GM04504 (cell line): ENCODE results near the gene RAB18.
A peak's percentile ranks its signal among the peaks of the same experiment; 100 is the strongest.
"Not testable (repeated sequence)": the region's sequence is repeated elsewhere in the genome, so short reads cannot be mapped to it uniquely, and the experiment has no call there.

ENCODE experiments used
- DNase-seq: peaks from one replicate; pipeline ENCODE4 v3.0.0-alpha.2; 2012; ENCODE audit warnings: low read depth

RAB18 gene

DNA sequence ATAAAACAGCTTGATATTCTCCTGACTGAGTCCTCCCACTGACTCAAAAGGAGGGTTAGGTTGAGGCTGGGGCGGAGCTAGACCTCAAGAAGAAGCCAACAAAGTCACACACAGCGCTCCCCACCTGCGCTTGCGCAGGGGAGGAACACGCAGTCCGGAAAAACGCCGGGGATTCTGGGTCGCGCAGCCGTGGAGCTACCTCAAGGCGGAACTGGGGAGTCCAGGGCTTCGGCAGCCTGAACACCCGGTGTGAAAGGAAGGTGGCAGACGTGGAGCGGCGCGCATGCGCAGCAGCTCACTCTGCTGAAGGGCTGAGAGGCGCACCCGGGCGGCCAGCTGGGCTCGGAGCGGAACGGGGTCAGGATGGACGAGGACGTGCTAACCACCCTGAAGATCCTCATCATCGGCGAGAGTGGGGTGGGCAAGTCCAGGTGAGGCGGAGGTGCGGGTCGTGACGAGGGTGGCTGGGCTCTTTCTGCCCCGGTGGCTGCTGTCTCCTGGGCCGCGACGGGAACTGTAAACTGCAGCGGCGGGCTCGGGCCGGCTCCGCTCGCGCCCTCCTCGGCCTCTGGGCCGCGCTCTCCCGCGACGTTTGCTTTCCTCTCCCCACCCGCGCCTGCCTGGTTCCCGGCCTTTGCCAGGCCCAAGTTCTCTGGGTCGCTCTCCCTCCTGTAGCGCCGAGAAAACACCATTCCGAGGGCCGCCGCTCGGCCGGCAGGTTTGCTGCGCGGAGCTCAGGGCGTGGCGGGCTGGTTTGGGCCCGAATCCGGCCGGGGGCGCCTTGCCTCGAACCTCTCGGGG is at the start of gene RAB18:
Gene RAB18, plus strand, starts transcription at position 298 of the 801 bp plus-strand sequence. Its CDS starts 66 bp downstream, at position 364.
- DNase-seq = peak; percentile 96

- no peak for DNase-seq
Measured at GRCh38 chr10:27454837-27455236, 49.3 kb upstream of the RAB18 start.

GRCh38 chr10:27457261-27457945 is 46.7 kb upstream of the RAB18 start:
- DNase-seq = no peak

DNA sequence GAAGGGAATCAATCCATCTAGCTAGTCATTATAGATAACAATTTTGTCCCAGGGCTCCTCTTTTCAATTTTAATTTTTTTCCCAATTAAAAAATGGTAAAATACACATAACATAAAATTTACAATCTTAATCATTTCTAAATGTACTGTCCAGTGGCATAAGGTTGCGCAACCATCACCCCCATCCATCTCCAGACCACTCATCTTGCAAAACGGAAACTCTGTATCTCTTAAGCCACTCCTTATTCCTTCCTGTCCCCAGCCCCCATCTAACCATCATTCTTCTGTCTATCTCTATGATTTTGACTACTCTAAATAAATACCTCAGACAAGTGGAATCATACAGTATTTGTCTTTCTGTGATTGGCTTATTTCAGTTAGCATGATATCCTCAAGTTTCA is 46.1 kb upstream of the RAB18 start:
- no peak for DNase-seq

- DNase-seq = no peak
Measured at GRCh38 chr10:27461312-27461711, 42.8 kb upstream of the RAB18 start.

DNA sequence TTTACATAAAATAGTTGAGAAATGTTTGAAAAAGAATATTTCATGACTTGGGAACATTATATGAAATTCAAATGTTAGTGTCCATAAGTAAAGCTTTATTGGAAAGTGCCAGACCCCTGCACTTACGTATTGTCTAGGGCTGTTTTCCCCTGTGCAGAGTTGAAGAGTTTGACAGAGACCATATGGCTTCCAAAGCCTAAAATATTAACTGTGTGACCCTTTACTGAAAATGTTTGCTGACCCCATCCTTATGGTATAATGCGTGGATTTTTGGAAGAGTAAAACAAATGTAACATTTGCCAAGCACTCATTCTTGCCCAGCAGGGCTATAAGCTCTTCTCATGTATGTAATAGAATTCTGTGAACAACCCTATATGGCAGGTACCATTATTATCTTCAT is 40.1 kb upstream of the RAB18 start:
- DNase-seq = no peak

GRCh38 chr10:27464993-27465392 is 39.1 kb upstream of the RAB18 start:
- DNase-seq = no peak

DNA sequence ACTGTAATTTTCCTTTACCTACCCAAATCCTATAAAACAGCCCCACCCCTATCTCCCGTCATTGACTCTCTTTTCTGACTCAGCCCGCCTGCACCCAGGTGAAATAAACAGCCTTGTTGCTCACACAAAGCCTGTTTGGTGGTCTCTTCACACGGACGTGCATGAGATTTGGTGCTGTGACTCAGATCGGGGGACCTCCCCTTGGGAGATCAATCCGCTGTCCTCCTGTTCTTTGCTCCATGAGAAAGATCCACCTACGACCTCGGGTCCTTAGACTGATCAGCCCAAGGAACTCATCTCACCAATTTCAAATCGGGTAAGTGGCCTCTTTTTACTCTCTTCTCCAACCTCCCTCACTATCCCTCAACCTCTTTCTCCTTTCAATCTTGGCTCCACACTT is 38.5 kb upstream of the RAB18 start:
- DNase-seq = not testable (repeated sequence)

DNA sequence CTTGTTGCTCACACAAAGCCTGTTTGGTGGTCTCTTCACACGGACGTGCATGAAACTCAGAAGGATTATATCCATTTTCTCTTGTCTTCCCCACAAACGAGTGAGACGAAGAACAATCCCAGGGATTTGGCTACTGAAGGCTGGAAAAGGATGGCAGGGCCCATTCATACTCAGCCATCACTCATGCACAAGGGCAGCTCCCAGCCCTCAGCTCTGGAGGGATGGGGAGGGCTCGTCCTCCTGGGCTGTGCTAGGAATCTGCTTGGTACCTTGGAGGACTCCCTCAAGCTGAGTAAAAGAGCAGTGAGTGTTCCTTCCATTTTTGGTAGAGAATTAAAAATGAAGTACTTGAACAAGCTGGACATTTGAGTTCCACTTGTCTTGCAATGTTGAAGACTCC is 33.2 kb upstream of the RAB18 start:
- no peak for DNase-seq

- DNase-seq = peak; percentile 2
Measured at GRCh38 chr10:27474741-27475140, 29.4 kb upstream of the RAB18 start.

DNA sequence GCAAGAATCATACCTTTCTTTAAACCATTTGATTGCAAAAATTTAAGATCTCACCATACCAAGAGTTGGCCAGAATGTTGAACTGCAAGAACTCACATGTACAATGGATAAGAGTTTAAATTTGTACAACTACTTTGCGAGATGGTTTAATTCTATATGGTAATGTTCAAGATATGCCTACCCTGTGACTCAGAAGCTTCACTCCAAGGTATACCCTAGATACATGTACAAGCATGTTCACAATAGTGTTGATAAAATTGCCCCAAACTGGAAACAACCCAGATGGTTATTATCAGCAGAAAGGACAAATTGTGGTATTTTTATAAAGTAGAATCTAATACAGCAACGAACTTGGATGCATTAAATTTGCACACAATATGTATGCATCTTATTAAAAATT is 25.1 kb upstream of the RAB18 start:
- DNase-seq = no peak

DNA sequence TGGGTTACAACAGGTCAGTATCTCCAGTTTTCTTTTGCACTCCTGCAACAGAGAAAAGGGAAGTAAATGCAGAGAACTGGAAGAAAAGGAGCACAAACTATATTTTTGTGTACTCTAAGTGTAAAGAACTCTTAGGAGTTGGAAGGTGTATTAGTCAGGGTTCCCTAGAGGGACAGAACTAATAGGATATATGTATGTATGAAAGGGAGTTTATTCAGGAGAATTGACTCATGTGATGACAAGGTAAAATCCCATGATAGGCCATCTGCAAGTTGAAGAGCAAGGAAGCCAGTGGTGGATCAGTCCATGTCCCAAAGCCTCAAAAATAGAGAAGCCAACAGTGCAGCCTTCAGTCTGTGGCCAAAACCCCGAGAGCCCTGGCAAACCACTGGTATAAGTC is 22.6 kb upstream of the RAB18 start:
- no peak for DNase-seq

DNA sequence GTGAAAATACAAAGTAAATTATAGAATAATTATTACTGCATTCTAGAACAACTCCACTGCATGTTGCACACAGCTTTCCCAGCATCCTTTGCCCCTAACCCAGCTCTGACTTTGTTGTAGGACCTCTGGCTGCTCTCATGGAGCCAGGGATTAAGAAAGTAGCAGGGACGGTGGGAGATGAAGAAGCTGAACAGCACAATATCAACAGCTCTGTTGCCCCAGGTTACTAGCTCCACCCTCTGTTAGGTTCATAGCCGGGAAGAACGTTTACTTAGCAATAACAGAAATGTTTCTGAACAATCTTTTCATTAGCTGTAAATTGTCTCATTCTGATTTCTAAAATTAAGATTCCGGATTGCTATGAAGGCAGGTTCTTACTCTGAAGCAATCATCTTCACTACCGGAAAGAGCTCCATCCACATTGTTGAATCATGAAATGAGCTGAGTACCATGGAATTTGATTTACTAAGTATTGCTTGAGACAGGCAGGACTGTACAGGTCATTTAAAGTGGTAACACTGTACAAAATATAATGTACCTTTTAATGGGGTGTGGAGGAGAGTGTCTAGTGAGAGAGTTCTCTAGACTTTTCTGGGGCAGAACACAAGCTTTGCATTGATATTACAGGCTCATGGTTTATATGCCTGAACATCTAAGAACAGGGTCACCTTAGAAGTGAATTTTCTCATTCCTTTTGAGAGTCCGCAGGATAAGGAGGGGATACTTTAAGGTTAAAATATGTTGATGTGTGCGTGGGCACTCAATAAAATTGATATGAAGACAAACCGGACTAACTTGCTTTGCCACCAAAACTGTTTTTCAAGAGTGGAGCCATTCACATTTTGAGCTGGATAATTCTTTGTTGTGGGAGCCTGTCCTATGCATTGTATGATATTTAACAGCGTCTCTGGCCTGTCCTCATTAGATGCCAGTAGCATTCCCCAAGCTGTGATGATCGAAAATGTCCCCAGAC is 20.8 kb upstream of the RAB18 start:
- no peak for DNase-seq

GRCh38 chr10:27485368-27485767 is 18.7 kb upstream of the RAB18 start:
- DNase-seq = no peak

DNA sequence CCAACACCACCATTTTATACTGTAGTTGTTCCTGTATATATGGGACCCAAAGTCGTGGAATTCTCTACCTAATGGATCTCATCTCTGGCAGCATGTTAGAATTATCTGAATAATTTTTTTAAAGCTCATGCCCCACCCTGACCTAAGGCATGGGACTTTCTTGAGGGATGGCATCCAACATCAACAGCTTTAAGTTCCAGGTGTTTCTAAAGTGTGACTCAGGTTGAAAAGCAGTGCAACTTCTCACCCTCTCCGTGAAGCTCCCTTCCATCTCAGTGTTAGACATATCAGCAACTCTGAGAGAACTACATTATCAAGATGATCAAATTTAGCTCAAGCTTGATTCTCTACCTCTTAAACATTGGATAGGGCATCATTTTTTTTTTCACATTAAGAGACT is 18.1 kb upstream of the RAB18 start:
- no peak for DNase-seq

- no peak for DNase-seq
Measured at GRCh38 chr10:27490807-27491206, 13.3 kb upstream of the RAB18 start.

GRCh38 chr10:27494116-27494805 is 9.8 kb upstream of the RAB18 start:
- DNase-seq = no peak

DNA sequence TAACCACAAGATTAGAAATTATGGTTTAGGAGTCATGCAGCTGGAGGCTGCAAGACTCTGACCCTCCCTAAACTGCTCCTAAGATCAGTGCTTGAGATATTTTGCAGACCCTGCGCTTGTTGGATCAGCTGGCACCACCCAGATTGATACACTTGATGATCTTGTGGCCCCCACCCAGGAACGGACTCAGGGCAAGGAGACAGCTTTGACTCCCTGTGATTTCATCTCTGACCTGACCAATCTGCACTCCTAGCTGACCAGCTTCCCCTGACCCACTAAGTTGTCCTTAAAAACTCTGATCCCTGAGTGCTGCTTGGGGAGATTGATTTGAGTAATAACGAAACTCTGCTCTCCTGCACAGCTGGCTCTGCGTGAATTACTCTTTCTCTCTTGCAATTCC is 8.0 kb upstream of the RAB18 start:
- DNase-seq = no peak

- DNase-seq = no peak
Measured at GRCh38 chr10:27500096-27500495, 4.0 kb upstream of the RAB18 start.

DNA sequence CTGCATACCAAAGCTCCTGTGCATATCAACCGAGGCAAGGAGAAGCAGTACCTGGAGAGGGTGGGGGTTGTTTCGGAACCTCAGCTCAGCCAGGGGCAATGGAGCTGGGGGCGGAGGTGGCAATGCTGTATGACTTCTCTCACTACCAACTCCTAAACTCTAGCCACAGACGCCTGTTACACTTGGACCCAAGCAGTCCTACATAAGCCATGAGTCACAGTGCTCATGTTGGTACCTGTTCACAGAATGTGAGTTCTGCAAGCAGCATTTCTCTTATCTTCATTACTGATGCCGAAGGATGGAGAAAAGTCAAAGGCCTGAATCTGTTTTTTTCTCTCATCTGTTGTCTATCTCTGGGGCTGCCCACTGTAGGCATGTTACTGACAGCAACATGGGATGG is 3.2 kb upstream of the RAB18 start:
- DNase-seq = no peak

- no peak for DNase-seq
Measured at GRCh38 chr10:27503498-27504006, 552 bp upstream of the RAB18 start.
